H7 (cell line): Measurements from ENCODE around the gene ARMH3. TPM values are rescaled to one million over a fixed set of nuclear protein-coding genes. Genes with fewer than 3 reads are reported as not detected.
A peak's percentile ranks its signal among the peaks of the same experiment; 100 is the strongest.
"Not testable (repeated sequence)": the region's sequence is repeated elsewhere in the genome, so short reads cannot be mapped to it uniquely, and the experiment has no call there.

Experiments used
- DNase-seq: peaks from one replicate; pipeline ENCODE4 v3.0.0; 2012
- H3K27me3 ChIP-seq: 2 replicates; pipeline ENCODE4 v1.6.0; 2011; ENCODE audit warnings: mild to moderate bottlenecking, low read length; ENCODE audit not compliant: control insufficient read depth, insufficient read depth
- H3K36me3 ChIP-seq: replicated peaks from 2 replicates; pipeline ENCODE4 v1.5.1; 2011; ENCODE audit warnings: low read length; ENCODE audit not compliant: control insufficient read depth, insufficient read depth
- H3K4me3 ChIP-seq: 2 replicates; pipeline ENCODE4 v1.5.1; 2011; ENCODE audit warnings: low read depth, mild to moderate bottlenecking, control low read depth, low read length, moderate library complexity; ENCODE audit not compliant: insufficient read depth
- total RNA-seq: library from RNA; depleted of rRNA; stranded (reverse); fragments of >200 nt; shearing (Covaris generic); gene quantifications from 2 replicates; pipeline ENCODE4 v1.2.3, GENCODE V29; 2014

ARMH3 gene
- total RNA-seq, 1 experiment from 2014 or later = 4.4 TPM

DNA sequence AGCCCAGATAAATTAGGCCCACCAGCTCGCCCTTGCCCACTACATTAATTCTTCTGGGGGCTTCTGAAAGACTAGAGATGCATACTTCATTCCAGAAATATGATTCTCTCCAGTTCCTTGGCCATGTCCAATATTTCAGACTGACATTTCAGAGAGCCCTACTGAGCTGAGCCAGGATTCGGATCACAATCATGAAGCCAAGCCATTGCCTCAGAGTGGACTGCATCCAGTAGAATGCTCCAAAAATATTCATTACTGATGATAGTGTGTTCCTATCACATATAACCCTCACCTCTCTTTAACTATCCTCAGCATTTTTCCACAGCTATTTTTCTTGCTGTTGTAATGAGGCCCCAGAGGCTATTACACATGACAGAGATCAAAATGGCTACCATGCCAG lies 38.7 kb downstream of the ARMH3 start:
- Histone ChIP-seq H3K36me3 (no peaks in the 10 kb centered on the region), H3K27me3 (no peaks in the 10 kb centered on the region), H3K4me3 (no peak overlapping the region)
- no peak for DNase-seq

DNA sequence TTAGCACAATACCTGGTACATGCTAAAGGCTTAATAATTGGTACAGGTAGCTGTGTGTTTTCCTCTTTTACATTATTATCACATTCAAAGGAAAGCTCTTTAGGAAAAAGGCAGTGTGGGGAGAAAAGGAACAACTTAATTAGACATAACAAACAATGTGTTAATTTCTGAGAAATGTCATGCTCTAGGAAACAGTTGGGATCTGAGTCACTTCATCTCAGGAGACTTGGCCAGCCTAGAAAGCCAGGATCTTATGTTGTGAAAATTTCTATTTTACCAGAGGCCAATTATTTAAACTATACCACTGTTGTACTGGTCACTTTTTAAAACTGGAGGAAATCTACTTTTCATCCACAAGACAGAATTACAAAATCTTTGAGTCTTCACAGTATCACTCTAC lies 39.6 kb downstream of the ARMH3 start:
- no peaks in the 10 kb centered on the region for H3K27me3 ChIP-seq
- no peak for DNase-seq
- no peaks in the 10 kb centered on the region for H3K36me3 ChIP-seq
- no peak overlapping the region for H3K4me3 ChIP-seq

DNA sequence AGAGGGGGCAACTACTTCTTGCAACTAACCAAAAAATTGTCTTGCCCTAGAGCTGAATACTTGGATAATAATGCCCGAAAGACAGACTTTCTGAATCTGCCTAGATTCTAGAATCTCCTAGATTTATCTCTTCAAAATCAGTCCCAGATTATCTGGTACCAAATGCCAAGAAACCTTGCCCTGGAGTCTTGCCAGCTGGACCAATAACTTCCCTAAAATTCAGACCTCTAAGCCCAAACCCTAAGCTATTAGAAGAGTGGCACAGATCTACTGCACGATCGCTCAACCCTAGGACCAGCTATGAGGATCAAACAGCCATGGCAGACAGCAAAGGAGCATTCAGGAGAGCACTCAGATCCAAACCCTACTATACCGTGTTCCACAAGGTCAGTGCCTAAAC lies 45.0 kb downstream of the ARMH3 start:
- H3K36me3 ChIP-seq = peaks cover 2% of the 10 kb centered on the region
- no peak overlapping the region for H3K4me3 ChIP-seq
- DNase-seq = no peak
- no peaks in the 10 kb centered on the region for H3K27me3 ChIP-seq

DNA sequence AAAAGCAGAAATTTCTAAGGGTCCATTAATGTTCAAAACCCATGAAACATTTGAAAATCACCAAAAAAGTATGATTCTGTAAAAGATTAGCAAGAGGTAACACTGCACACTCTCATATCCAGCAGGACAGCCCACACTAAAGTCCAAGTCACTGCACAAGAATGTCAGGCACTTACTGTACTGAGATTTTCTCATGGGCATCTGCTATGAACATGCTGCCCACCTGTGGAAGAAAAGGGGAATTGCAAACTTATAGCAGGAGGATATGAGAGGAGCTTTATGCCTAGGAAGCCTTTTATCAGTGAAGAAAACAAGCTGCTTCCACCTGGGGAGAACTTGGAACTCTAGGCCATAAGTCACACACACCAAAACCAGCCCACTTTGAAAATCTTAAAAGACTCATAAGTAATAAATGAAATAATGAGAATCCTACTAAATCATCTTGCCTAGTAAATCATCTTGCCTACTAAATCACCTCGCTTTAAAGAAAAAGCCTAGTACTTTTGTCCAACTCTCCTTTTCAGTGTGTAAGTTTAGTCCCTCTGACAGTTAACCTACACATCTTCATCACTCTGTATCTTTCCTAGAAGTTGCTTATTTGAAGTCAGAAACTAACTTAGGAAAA lies 46.1 kb downstream of the ARMH3 start:
- no peak overlapping the region for H3K4me3 ChIP-seq
- DNase-seq = peak; percentile 77
- peaks cover 2% of the 10 kb centered on the region for H3K36me3 ChIP-seq
- H3K27me3 ChIP-seq = no peaks in the 10 kb centered on the region

DNA sequence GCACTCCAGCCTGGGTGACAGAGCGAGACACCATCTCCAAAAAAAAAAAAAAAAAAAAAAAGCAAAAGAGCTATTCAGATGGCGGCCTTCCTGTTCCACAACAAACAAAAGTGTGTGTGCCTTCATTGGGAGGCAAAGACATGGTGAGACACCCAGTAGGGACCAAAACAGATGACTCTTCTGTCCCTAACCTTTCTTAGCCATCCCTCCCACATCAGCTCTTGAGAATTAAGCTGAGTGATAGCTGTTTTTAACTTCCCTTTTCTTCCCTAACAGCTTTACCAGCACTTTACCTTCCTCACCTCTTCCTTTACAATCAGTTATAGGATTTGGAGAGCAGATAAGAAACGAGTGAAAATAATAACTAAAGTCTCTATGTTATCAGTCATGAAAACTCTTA lies 48.2 kb downstream of the ARMH3 start:
- Histone ChIP-seq H3K27me3 (no peaks in the 10 kb centered on the region), H3K4me3 (no peak overlapping the region), H3K36me3 (peaks cover 2% of the 10 kb centered on the region)
- no peak for DNase-seq

DNA sequence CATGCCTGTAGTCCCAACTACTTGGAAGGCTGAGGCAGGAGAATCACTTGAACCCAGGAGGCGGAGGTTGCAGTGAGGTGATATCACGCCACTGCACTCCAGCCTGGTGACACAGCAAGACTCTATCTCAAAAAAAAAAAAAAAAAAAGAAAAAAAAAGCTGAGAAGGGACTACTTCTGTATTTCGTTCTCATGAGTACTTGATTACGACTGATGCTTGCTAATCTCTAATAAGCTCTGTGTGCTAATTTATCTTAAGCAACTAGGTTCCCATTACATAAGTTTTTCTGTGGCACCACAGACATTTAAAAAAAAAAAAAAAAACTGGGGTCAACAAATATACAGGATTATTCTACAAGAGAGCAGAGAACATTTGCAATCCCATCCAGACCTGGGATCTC lies 48.9 kb downstream of the ARMH3 start:
- not testable (repeated sequence) for H3K27me3 ChIP-seq, H3K36me3 ChIP-seq, DNase-seq, H3K4me3 ChIP-seq

DNA sequence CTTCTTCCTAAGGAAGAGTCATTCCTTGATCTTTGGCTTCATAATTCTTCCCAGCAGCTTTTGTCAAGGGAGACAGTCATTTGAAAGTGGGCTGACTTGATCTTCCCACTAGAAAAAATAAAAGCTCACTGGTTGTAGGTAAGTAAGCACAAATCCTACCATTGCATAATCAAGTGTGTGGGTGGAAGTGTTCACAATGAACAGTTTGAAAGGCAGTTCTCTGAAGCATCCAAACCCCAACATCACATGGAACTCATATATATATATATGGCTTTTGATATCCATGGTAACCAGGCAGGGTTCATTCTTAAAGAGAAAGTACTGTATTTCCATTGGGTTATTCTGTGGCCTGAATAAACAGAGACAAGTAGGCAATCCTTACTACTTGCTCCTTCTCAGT lies 51.6 kb downstream of the ARMH3 start:
- DNase-seq = no peak
- peaks cover 2% of the 10 kb centered on the region for H3K36me3 ChIP-seq
- no peaks in the 10 kb centered on the region for H3K27me3 ChIP-seq
- H3K4me3 ChIP-seq = no peak overlapping the region

DNA sequence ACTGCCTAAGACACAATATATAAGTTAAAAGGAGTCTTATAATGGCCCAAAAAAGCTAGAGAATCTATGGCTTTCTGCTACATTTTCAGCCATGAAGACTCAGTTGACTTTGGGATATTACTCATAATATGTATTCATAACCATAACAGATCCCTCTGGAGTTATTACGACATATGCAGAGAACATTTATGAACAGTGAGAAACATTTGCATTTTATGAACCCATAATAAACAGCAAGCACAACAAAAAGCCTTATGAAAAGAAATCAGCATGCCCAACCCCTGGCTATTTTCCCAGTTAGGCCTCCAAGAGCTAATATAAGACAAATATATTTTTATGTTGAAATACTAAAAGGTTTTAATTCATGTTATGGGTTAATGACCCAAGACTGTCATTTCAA lies 52.4 kb downstream of the ARMH3 start:
- peaks cover 2% of the 10 kb centered on the region for H3K36me3 ChIP-seq
- DNase-seq = no peak
- no peak overlapping the region for H3K4me3 ChIP-seq
- H3K27me3 ChIP-seq = no peaks in the 10 kb centered on the region

DNA sequence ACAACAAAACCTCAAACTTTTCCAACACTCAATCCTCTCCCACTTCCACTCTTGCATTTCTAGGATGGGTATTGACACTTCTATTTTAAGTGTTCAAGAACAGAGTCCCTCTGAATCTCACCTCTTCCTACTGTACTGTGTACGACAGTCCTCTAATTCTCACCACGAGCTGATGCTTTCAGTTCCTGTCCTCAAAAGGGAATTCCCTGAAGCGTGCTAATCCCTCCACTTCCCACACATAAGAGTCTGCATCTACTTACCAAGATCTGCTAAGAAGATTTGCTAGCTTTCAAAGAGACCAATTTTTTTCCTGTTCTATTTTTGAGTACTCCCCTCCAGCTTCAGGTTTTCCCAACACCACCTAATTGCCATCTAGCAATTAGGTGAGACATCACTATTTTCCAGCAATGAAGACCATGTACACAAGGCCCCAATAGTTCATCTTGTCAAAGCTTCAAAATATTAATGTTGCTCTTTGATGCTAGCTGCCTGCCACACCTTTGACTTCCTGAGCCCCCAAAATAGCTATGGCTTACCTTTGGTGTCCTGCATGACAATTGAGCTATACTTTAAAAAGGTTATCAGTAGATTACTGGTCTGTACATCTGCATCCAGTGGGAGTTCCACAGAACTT lies 54.4 kb downstream of the ARMH3 start:
- no peak overlapping the region for H3K4me3 ChIP-seq
- H3K27me3 ChIP-seq = no peaks in the 10 kb centered on the region
- H3K36me3 ChIP-seq = peaks cover 2% of the 10 kb centered on the region
- DNase-seq = no peak

DNA sequence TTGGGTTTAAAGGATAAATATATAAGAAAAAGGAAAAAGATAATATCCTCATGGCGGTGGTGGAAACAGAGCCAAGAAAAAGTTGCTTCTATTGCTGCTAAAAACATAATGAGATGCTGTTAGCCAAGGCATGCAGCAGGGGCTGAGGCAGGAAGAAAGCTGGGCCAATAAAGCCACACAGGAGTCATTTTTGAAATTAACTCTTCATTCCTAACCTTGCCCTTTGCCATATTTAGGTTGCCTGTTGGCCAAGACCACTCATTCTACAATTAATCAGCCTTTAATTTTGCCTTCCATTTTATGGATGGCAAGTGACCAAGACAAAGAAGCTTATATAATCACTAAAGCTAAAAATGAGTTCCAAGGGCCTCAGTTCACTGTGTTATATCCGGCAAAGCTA lies 58.2 kb downstream of the ARMH3 start:
- H3K27me3 ChIP-seq = no peaks in the 10 kb centered on the region
- H3K36me3 ChIP-seq = no peaks in the 10 kb centered on the region; the same call in 1 of the 2 replicates
- no peak overlapping the region for H3K4me3 ChIP-seq
- DNase-seq = no peak

DNA sequence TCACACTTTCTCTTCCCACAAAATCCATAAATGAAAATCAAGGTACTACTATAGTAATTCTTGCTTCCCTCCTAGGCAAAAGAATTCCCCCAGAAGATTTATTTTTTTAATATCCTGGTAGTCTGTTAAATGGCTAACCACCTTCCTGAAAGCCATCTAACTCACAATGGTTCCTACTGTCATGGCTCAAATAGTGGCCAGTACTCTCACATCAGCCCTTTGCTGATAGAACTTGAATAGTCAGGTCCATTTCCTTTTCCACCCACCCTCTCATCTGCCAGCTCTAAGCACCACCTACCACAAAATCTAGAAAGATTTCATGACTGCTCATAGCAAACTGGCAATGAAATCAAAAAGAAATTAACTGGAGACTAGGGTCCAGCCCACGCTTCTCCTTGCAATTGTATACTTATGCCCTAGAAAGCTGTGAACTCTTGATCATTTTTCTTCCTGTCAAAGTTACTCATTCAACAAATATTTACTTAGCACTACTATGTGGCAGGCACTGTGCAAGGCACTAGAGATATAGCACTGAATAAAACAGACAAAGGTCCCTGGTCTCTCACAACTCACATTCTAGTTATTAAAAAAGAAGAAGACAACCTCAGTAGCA lies 60.4 kb downstream of the ARMH3 start:
- no peak for DNase-seq

DNA sequence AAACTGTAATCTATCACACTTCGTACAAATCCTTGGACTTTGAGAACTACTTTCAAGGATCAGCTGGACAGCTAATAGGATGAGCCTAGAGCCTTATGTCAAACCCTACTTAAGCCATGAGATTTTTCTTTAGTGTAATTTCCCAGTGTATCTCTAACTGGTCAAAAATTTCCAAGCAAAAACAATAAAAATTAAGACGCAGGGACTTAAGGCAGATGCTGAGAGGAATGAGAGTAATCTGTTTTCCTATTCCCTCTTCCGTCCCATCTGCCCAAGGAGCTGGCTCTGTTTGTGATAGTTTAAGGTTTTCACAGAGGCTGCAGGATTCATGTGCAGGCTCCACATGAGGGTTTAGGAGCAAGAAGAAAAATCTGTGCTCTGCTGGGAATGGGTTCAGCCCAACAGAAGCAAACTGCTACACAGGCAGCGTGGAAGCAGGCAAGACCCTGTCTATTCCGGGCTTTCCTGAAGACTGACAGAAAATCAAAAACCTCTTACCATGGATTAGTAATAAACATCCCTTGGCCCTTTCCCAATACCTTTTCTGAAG lies 62.2 kb downstream of the ARMH3 start:
- H3K36me3 ChIP-seq = peaks cover 1% of the 10 kb centered on the region
- H3K27me3 ChIP-seq = no peaks in the 10 kb centered on the region
- DNase-seq = no peak
- H3K4me3 ChIP-seq = no peak overlapping the region

More for the DNA sequence above, 60.4 kb downstream of the ARMH3 start:
- no peak overlapping the region for H3K4me3 ChIP-seq
- no peaks in the 10 kb centered on the region for H3K27me3 ChIP-seq
- H3K36me3 ChIP-seq = no peaks in the 10 kb centered on the region; the same call in none of the 2 replicates

DNA sequence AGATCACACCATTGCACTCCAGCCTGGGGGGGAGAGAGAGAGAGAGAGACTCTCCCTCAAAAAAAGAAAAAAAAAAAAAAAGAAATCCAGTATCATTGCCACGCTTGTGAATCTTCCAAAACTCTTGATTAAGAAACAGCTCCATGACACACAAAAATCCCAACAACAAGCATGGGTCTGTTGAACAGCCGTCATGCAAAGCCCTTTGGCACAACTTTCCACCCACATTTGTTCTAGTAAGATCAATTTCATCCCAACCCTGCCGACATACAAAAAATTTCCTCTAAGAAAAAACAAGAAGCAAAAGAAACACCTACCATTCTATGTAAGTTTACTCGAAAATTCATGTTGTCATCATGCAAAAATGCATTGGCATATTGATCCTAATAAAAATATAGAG lies 62.8 kb downstream of the ARMH3 start:
- no peaks in the 10 kb centered on the region for H3K27me3 ChIP-seq
- DNase-seq = no peak
- peaks cover 1% of the 10 kb centered on the region for H3K36me3 ChIP-seq
- no peak overlapping the region for H3K4me3 ChIP-seq

DNA sequence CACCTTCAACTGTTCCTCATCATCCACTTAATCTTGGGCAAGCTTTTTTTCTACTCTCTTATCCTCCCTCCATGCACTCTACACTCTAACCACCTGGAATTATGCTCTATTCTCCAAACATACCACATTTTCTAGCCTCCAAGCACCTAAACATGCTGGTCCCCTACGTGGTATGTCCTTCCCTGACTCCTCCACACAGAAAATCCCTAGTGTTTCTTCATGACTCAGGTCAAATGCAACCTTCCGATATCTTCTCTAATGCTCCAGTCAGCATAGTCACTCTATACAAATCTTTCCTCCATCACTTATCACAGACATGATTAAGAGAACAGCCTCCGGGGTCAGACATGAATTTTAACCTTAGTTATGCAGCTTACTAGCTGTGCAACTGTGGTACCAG lies 68.8 kb downstream of the ARMH3 start:
- Histone ChIP-seq H3K27me3 (no peaks in the 10 kb centered on the region), H3K4me3 (no peak overlapping the region), H3K36me3 (peaks cover 1% of the 10 kb centered on the region)
- no peak for DNase-seq

DNA sequence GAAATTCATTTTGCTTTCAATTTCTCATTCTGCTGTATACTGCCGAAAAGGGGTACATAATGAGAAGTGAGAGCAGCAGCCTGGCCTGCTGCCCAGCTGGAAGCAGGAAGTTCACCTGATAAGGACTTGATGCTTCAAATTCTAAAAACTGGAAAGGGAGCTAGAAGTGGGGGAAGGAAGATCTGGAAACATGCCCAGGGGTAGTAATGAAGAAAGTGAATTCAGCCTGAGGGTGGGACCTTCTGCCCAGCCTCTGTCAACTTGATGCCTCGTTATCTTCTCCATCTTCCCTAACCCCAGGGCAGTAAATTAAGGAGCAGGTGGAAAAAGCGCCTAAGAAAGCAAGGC lies 69.4 kb downstream of the ARMH3 start:
- H3K27me3 ChIP-seq = no peaks in the 10 kb centered on the region
- H3K4me3 ChIP-seq = no peak overlapping the region
- DNase-seq = no peak
- peaks cover 1% of the 10 kb centered on the region for H3K36me3 ChIP-seq
